Hematopoietic multipotent progenitor cell treated with erythropoietin and hydrocortisone succinate and interleukin-3 and kit ligand, for 6 days (in vitro differentiated cells): ENCODE measurements around the gene SHB.
"Not testable (repeated sequence)": the region's sequence is repeated elsewhere in the genome, so short reads cannot be mapped to it uniquely, and the experiment has no call there.

Source experiments
- DNase-seq: peaks from one replicate; pipeline ENCODE4 v3.0.0-alpha.2; 2015

Gene SHB

GRCh38 chr9:37965676-37966345 lies 103.2 kb downstream of the SHB start:
- DNase-seq = not testable (repeated sequence)

GRCh38 chr9:37965116-37965515 lies 103.9 kb downstream of the SHB start:
- DNase-seq = no peak

GRCh38 chr9:37964740-37965081 lies 104.3 kb downstream of the SHB start:
- no peak for DNase-seq

- peak; percentile 31 for DNase-seq
Measured at GRCh38 chr9:37963936-37964739, 104.9 kb downstream of the SHB start.

GRCh38 chr9:37961351-37961750 lies 107.7 kb downstream of the SHB start:
- peak; percentile 69 for DNase-seq

GRCh38 chr9:37960631-37961030 lies 108.4 kb downstream of the SHB start:
- no peak for DNase-seq

GRCh38 chr9:37959976-37960375 lies 109.1 kb downstream of the SHB start:
- DNase-seq = no peak

GRCh38 chr9:37958154-37958553 lies 110.9 kb downstream of the SHB start:
- DNase-seq = no peak

- DNase-seq = no peak
Measured at GRCh38 chr9:37957664-37957953, 111.4 kb downstream of the SHB start.

- peak; percentile 67 for DNase-seq
Measured at GRCh38 chr9:37956904-37957663, 111.9 kb downstream of the SHB start.

- no peak for DNase-seq
Measured at GRCh38 chr9:37956423-37956820, 112.6 kb downstream of the SHB start.

GRCh38 chr9:37955781-37956422 lies 113.1 kb downstream of the SHB start:
- no peak for DNase-seq

- DNase-seq = no peak
Measured at GRCh38 chr9:37954581-37954981, 114.4 kb downstream of the SHB start.

GRCh38 chr9:37953775-37954437 lies 115.1 kb downstream of the SHB start:
- DNase-seq = no peak

- DNase-seq = no peak
Measured at GRCh38 chr9:37953206-37953774, 115.7 kb downstream of the SHB start.

GRCh38 chr9:37952731-37953130 lies 116.3 kb downstream of the SHB start:
- no peak for DNase-seq

- DNase-seq = no peak
Measured at GRCh38 chr9:37951671-37952449, 117.2 kb downstream of the SHB start.

- no peak for DNase-seq
Measured at GRCh38 chr9:37950561-37950960, 118.5 kb downstream of the SHB start.

- DNase-seq = no peak
Measured at GRCh38 chr9:37949576-37949975, 119.5 kb downstream of the SHB start.

GRCh38 chr9:37948417-37948980 lies 120.5 kb downstream of the SHB start:
- DNase-seq = no peak

GRCh38 chr9:37947977-37948376 lies 121.0 kb downstream of the SHB start:
- no peak for DNase-seq
